ENCODE data around the gene FLOT1. TPM values are rescaled to one million over a fixed set of nuclear protein-coding genes. Genes with fewer than 3 reads are reported as not detected.

FLOT1 gene
- total RNA-seq, 1 donor from 2014 or later, result 207 TPM

DNA sequence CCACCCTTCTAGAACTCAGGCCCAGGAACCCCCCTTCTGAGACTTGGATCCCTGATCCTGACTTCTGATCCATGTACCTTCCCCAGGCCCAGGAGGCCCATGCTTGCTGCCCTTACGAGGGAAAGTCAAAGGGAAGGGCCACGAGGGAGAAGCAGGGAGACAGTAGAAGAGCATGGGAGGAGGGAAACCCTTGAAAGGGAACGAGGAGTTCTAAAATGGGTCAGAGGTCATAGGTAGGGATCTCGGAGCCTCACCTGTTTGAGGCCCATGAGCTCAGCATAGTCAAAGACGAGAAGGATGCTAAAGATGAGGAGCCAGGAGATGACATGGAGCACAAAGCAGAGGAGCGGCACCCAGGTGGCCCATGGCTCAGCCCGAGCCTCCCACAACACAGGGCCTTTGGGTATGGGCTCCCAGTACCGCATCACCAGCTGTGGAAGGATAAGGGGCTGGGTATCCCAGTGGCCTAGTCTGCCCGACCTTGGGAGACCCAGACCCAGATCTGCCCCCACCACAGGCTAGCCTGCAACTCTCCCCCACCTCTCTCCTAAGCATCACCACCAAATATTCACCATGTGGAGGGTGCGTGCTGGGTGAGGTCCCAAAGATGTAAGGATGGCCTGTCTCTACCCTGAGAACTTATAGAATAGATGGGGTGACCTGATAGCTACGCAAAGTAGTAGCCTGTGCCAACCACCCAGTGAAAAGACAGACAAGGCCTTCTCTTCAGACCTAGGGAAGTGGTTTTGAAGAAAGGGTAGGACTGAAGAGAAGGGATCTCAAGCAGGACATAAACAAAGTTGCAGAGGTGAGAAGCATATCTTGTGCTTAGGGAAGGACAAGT, 53.2 kb downstream of the FLOT1 start:
- intact Hi-C loops (cut with DNase I), result no loop called here
- ATAC-seq (ENCODE audit: poor library complexity) (no peak), DNase-seq (no peak)

DNA sequence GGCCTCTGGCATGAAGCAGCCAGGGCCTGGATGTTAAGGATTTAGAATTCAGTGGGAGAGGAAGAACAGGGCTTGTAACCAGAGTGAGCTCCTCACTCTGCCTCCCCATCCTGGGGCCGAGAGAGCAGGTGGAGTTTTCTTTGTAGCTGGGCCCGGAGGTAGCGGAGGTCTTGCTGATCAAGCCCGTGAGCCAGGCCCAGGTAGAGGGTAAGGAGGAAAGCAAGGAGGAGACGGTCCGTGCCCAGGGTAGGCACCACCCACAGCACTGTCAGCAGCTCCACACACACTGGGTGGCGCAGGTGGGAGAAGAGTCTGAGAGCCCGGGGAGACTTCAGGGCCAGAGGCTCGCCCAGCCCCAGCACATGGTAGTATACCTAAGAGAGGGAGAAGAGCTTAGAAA, 53.9 kb downstream of the FLOT1 start:
- intact Hi-C loops (cut with DNase I), result no loop called here
- ATAC-seq (ENCODE audit: poor library complexity) (no peak), DNase-seq (no peak)

DNA sequence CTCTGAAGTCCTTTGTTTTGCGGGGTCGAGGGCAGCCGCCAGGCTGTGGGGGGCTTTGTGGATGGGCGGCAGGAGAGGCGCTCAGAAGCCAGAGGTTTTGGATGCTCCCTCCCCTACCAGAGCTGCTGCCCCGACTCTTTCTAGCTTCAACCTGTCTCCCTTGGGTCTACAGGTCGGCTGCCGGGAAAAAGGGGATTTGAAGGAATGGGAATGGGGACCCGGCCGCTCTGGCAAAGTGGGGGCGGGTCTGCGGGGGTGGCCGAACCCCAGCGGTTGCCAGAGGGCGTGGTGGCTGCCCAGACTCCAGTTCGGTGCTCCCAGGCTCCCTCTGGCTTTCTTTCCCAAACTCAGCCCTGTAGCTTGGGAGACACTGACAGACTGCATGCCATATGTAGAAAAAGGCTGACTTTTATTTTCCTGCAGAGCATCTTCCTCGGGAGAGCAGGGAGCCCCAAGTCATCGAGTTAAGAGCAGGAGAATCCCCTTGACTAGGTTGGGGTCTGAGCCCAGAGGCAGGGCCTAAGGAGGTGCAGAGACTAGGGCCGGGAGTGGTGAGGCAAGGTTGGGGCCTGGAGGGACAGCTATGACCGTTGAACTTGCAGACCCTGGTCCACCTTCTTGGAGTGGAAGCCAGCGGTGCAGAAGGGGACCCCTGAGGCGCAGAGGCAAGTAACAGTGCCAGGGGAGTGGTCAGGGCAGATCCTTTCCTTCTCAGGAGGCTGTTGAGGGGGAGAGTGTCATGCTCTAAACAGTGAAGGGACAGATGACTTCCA, 54.6 kb downstream of the FLOT1 start:
- intact Hi-C loops (cut with DNase I), result no loop called here
- ATAC-seq (ENCODE audit: poor library complexity) (no peak), DNase-seq (peak; percentile 65)

DNA sequence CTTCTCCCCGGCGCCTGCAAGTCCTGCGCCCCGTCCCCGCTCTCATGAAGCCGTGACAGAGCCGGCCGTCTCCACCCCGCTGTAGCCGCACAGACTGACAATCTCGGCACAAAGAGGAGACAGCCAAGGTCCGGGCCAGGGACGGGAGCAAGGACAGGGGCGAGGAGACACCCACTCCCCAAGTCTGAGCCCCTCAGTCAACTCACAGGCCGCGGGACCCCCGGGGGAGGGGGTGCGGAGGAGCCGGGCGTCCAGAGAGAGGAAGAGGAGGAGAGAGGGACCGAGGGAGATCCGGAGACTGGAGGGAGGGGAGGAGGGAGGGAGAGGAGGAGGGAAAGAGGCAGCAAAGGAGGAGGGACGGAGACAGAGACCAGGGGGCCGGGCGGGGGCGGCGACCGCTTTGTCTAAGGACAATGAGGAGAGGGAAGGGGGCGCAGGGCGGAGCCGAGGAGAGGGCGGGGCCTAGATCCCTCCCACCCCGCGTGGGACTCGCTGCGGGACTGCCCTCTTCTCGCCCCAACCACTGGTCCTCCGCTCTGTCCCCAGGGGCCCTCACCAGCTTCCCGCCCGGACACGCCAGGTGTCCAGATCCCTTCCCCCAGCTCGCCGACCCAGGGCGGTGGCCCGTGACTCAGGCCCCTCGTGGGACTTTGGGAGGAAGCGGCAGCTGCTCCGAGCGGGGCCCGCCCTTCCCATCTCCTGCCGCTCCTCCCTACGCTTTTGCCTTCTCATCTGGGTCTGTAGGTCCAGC, 55.4 kb downstream of the FLOT1 start:
- peak; percentile 77 for ATAC-seq (ENCODE audit: poor library complexity)
- intact Hi-C loops (cut with DNase I), result no loop called here
- DNase-seq, result peak; percentile 99

DNA sequence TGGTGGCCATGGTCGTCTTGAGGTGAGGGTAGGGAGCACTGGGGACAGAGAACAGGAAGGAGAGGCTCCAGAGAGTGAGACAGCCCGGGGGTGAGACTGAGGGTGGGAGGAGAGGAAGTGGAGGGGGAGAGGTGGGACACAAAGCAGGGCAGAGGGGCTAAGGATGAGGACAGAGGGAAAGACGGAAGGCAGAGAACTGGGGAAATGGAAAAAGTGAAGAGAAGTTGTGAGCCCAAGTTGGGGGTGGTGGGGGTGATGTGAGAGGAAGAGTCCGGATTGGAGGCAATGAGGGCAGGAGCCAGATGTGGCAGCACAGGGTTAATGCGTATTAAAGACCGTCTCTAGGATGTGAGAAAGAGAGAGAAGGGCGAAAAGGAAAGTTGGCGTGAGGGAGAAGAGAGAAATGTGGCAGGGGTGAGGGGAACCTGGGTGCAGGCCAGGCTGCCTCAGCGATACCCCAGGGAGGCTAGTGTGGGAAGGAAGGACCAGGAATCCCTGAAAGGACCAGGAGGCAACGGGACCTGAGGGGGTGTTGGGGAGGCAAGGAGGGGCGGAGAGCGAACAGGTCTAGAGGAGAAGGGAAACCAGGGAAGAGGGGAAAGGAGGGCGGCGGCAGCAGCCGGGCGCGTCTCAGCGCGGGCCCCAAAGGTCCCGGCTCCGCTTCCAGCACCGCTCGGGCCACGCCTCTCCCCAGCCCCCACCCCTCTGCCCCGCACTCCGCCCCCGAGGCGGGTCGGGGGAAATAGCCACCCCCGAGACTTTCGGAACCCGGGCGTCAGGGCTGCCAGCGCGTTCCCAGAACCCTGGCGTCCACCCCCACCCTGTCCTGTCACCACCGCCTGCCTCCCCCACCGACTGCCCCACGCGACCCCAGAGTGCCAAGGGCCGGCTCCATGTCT, 56.2 kb downstream of the FLOT1 start, which contains the start of gene PPP1R18:
TSS of gene PPP1R18 (minus strand) at position 637 of the 899 bp plus-strand sequence. CDS start at position 10, 627 bp downstream.
- DNase-seq (peak; percentile 91), ATAC-seq (ENCODE audit: poor library complexity) (peak; percentile 67)
- intact Hi-C loops (cut with DNase I), result no loop called here

DNA sequence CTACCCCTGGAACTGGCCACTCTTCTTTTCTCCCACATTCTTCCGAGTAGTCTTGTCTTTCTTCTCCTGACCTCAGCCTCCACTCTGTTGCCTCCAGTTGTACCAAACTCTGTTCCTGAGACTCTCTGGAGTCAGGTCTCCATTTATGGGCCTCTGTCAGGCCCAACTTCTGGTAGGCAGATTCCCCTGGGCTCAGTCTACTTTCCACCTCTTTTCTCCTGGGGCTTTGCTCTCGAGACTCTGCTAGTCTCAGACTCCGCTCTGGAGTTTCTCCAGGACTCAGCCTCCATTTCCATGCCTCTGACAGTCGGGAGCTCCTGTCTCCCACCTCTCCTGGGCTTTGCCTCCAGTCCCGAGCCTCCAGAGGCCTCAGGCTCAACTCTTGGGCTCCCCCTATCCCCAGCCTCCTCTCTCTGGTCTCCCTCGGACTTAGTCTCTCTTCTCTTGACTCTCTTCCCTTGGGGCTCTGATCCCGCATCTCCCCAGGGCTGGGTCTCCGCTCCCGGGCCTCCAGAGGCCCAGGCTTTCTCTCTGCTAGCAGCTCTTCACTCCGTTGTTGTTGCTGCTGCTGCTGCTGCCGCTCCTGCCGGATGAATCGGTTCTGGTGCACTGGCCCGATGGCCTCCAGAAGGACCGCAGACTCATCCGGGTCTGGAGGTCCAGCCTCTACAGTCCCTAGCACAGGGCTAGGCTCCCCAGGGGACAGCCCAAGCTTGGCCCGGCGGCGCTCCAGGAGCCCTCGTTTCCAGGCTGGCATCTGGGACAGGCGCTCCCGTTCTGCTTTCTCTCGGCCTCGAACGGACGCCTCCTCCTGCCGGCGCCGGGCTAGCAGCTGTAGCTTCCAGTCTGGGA, 57.1 kb downstream of the FLOT1 start:
- DNase-seq, result no peak
- ATAC-seq (ENCODE audit: poor library complexity), result no peak
- intact Hi-C loops (cut with DNase I), result no loop called here

DNA sequence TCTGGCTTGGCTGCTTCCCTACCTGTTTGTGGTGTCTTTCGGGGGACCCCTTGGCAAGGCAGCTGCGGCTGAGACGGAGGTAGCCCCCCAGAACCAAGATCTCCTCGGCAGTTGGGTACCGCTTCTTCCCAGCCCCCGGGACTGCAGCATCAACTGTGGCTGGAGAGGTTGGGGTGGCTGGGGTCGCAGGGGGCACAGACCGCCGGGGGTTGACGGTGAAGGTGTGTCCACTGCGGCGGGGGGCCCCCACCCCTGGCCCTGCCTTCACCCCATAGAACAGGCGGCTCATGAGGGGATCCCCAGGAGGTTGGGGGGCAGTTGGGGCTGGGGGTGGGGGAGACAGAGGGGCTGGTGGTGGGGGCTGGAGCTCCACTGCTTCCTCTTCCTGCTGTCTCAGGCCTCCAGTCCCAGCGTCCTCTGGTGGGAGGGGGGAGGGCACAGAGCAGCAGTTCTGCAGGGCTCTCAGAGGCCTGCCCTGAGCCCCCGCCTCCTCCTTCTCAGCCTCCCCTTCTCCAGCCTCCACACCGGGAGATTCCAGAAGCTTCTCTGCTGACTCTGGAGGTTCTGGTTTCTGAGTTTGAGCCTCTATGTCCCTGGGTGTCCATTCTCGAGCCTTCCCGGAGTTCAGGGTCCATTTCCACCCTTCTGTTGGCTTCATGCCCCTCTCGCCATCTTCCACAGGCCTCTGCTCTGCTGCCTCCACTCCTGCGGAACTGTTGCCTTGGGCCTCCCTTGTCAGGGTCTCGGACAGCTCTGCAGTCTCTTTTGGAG, 57.9 kb downstream of the FLOT1 start:
- no peak for ATAC-seq (ENCODE audit: poor library complexity)
- DNase-seq, result peak; percentile 79

DNA sequence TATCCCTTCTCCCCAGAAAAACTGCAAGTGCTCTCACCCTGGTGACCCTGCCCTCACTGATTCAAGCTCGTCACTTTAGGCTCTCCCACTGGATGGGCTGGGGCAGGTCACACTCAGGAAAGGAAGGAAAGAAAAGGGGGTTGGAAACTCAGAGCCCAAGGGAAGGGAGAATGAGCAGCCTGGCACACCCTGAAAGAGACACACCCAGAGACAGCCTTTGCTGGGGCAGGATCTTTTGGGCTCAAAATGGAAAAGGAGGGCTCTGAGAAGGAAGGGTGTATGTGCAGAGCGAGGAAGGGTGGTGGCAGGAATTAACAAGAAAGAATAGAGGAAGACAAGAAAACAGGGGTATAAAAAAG, 58.5 kb downstream of the FLOT1 start:
- no peak for DNase-seq
- intact Hi-C loops (cut with DNase I), result no loop called here
- no peak for ATAC-seq (ENCODE audit: poor library complexity)

More for the DNA sequence above, 57.9 kb downstream of the FLOT1 start:
- intact Hi-C loops (cut with DNase I), result no loop called here

DNA sequence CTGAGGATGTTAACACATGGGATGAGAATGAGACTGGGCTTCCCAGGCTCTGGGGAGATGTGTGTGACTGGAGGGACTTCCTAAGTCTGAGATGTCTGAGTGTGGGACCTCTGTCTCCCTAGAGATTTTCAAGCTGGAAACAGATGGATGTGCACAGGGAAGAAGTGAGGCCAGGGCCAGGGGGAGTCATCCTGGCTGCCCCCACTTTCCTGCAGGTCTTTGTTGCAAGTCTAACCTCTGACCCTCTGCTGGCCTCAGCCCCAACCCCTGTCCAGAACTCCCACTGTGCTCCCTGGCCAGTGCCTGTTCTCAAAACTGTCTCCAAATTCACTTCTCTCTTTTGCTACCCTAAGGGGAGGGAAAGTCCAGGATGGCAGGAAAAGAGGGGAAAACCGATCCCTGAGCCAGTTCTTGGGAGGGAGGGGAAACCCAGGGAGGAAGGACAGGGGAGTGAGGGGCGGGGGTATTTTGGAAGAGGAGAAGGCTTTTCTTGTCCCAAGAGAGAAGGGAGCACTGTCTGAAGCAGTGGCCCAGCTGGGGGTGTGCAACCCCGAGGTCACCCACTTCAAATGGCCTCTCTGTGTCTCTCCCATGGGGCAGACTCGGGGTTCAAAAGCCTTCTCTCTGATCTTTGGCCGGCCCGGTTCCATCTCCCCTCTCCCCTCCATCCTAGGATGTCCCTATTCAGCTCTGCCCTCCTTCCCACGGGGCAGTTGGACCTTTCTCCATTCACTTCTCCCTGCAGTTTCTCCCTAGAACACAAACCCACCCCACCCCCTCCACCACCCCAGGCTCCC, 59.1 kb downstream of the FLOT1 start:
- no peak for ATAC-seq (ENCODE audit: poor library complexity)
- no peak for DNase-seq
- intact Hi-C loops (cut with DNase I), result no loop called here

DNA sequence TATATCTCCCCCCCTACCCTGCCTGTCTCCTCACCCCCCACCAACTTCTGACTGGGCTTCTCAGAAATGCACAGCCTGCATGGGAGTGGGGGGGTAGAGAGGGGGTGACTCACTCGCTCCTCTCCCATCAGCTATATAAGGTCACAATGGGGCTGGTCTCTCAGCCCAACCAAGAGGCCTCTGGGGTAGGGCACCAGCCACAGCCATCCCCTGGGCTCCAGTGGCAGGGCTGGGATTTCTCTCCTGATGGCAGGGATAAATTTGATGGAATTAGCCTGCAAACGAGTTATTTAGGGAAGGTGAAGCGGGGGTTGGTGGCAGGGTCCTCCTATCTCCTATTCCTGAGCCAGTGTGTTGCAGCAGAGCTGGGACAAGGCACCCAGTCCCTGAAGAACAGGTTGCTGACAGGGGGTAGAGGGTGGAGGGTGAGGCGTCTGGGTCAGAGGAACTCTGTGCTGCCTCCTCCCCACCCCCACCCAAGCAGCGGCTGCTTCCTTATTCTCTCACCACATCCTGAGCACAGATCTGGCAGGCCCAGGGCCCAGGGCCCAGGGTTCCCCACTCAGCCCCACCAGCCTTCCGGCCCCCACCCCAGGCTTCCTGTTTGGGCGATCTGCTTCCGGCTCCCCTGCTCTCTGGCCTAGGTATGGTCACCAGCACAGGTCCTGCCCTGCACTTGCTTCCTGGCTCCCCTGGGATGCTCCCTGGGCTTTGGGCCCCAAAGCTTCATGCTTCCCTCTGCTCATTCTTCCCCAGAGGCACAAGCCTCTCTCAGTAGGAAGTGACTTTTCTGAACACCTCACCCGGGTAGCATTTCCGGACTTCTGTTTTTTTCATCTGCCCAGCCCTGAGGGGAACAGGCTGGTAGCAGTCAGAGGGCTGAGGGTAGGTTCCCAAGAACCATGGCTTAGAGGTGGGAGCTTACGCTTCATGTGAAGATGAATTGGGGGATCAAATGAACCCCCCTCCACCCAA, 60.1 kb downstream of the FLOT1 start:
- intact Hi-C loops (cut with DNase I), result no loop called here
- ATAC-seq (ENCODE audit: poor library complexity) (peak; percentile 18), DNase-seq (peak; percentile 91)

DNA sequence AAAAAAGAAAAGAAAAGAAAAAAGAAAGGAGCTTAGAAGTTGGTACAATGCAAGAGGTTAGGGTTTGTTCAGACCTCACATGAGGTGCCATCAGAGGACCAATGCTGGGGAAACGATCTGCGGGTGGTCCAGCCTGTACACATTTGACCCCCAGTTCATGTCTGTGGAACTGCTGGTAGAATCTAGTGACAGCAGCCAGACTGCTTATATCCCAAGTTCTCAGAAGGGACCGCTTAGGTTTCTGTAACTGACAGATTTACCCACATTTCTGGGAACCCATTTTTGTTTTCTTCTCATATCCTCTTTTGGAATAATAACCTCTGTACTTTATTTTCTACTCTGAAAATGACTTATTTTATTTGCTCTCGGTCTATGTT, 60.7 kb downstream of the FLOT1 start:
- DNase-seq (no peak), ATAC-seq (ENCODE audit: poor library complexity) (no peak)
- intact Hi-C loops (cut with DNase I), result no loop called here

DNA sequence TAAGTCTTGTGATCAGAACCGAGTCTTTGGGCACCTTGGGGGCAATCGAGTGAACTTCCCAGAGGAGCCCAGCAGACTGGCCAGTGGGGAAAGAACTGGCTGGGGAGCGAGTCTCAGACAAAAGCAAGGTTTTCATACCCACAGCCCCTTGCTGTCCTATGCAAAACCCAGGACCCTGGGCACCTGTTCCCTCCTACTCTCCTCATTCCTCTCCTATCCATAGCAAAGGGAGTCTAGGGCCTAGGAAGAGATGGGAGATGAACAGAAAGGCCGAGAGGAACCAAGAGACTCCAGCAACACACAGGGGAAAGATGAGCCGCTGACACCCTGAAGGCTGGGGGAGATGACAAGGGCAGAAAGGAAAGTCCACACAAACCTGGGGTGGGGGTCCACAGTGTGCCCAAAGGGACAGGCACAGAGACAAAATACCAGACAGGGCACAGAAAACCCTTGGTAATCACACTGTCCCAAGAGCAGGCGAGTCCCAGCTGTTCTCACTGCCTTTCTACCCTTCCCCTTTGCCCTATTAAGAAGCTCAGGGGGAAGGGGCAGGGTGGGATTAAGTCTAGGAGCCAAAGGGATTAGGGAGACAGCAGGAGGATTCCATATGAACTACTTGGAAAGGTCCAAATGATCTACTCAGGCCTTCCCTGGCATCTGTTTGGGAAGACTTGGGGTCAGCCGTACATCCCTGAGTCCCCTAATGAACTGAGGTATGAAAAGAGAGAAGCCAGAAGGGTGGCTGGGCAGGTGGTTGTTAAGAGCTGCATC, 62.5 kb downstream of the FLOT1 start:
- ATAC-seq (ENCODE audit: poor library complexity), result no peak
- no peak for DNase-seq
- intact Hi-C loops (cut with DNase I), result loop anchor here (2.0 to 10.0 kb wide), 2 partner anchors 43 to 205 kb away; partner anchors contain the start of gene DDR1

DNA sequence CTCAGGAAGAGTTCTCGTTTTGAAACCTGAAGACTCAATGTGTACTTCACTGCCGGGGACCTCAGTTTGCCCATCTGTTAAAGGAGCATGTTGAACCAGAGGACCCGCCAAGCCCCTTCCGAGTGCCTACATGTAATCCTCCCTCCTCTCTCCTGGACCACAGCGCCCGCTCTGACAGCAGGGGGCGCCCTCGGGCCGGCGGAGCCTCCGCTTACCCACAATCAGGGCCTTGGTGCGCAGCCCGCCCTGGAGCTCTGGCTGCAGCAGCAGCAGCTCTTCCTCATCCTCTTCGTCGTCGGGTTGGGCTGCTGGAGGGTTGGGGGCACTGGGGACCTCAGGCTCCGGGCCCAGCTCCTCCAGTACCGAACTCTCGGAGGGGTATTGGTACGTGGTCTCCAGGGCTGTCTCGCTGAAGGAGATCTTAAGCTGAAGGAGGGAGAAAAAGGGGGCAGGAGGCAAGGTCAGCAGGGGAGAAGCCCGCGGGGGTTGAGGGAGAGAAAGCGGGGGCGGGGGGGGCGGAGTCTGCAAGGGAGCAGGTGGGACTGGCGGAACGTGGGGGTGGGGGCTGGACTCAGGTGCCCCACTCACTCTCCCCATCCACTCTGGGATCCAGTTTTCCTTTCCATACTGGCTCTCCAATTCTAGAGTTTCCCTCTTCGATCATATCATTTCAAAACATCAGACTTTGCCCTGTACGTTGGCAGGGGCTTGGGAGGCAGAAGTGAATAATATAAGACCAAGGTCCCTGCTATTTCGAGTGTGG, 63.3 kb downstream of the FLOT1 start:
- ATAC-seq (ENCODE audit: poor library complexity) (peak; percentile 87), DNase-seq (peak; percentile 92)
- intact Hi-C loops (cut with DNase I), result loop anchor here (2.0 to 10.0 kb wide), 2 partner anchors 44 to 206 kb away; partner anchors contain the start of gene DDR1

All from Right ventricle myocardium superior (tissue), 1 donor.